ENCODE data around the gene WDFY3. TPM values are rescaled to one million over a fixed set of nuclear protein-coding genes. Genes with fewer than 3 reads are reported as not detected.

The WDFY3 gene
- total RNA-seq, 1 donor, result 91.9 TPM

GRCh38 chr4:84730375-84730774, 236.1 kb downstream of the WDFY3 start:
- DNase-seq (ENCODE audit: insufficient read length, low spot score, missing footprints), result no peak
- H3K4me1 ChIP-seq (ENCODE audit: insufficient read depth, low read length), result peaks cover 7% of the 10 kb centered on the region
- no peak overlapping the region for H3K4me3 ChIP-seq (ENCODE audit: insufficient read depth, low read length)
- H3K4me2 ChIP-seq (ENCODE audit: insufficient read depth, low read length), result no peak overlapping the region
- no peaks in the 10 kb centered on the region for H4K20me1 ChIP-seq (ENCODE audit: insufficient read depth, low read length)
- no peaks in the 10 kb centered on the region for H3K9me3 ChIP-seq (ENCODE audit: low read depth, low read length)
- no peak for TF ChIP-seq CTCF (IDR thresholded peaks at IDR 0.05; ENCODE audit: extremely low read depth, low read depth, low read length)
- H3K36me3 ChIP-seq (ENCODE audit: insufficient read depth, low read length), result peaks cover 28% of the 10 kb centered on the region
- no peak overlapping the region for H2AFZ ChIP-seq (ENCODE audit: low read length)
- no peak overlapping the region for H3K27ac ChIP-seq (ENCODE audit: low read depth, low read length)
- no peaks in the 10 kb centered on the region for H3K79me2 ChIP-seq (ENCODE audit: insufficient read depth, low read length)
- no peaks in the 10 kb centered on the region for H3K27me3 ChIP-seq (ENCODE audit: insufficient read depth, low read length)

- no peak for DNase-seq (ENCODE audit: insufficient read length, low spot score, missing footprints)
- H3K4me3 ChIP-seq (ENCODE audit: insufficient read depth, low read length), result no peak overlapping the region
- H4K20me1 ChIP-seq (ENCODE audit: insufficient read depth, low read length), result no peaks in the 10 kb centered on the region
Measured at GRCh38 chr4:84727491-84727890, 239.0 kb downstream of the WDFY3 start.

GRCh38 chr4:84726356-84726755, 240.1 kb downstream of the WDFY3 start:
- Histone ChIP-seq H3K36me3 (ENCODE audit: insufficient read depth, low read length) (peaks cover 3% of the 10 kb centered on the region), H3K27ac (ENCODE audit: low read depth, low read length) (no peak overlapping the region), H3K9me3 (ENCODE audit: low read depth, low read length) (no peaks in the 10 kb centered on the region), H3K4me1 (ENCODE audit: insufficient read depth, low read length) (peaks cover 7% of the 10 kb centered on the region), H3K79me2 (ENCODE audit: insufficient read depth, low read length) (no peaks in the 10 kb centered on the region), H2AFZ (ENCODE audit: low read length) (no peak overlapping the region), H3K4me2 (ENCODE audit: insufficient read depth, low read length) (peak overlapping the region; percentile 2), H3K27me3 (ENCODE audit: insufficient read depth, low read length) (no peaks in the 10 kb centered on the region), H4K20me1 (ENCODE audit: insufficient read depth, low read length) (no peaks in the 10 kb centered on the region), H3K4me3 (ENCODE audit: insufficient read depth, low read length) (no peak overlapping the region)
- no peak for TF ChIP-seq CTCF (IDR thresholded peaks at IDR 0.05; ENCODE audit: extremely low read depth, low read depth, low read length)
- DNase-seq (ENCODE audit: insufficient read length, low spot score, missing footprints), result peak; percentile 58

More at GRCh38 chr4:84727491-84727890, 239.0 kb downstream of the WDFY3 start:
- Histone ChIP-seq H2AFZ (ENCODE audit: low read length) (no peak overlapping the region), H3K9me3 (ENCODE audit: low read depth, low read length) (no peaks in the 10 kb centered on the region), H3K36me3 (ENCODE audit: insufficient read depth, low read length) (peaks cover 10% of the 10 kb centered on the region), H3K27ac (ENCODE audit: low read depth, low read length) (no peak overlapping the region), H3K4me2 (ENCODE audit: insufficient read depth, low read length) (no peak overlapping the region), H3K27me3 (ENCODE audit: insufficient read depth, low read length) (no peaks in the 10 kb centered on the region), H3K4me1 (ENCODE audit: insufficient read depth, low read length) (peaks cover 7% of the 10 kb centered on the region), H3K79me2 (ENCODE audit: insufficient read depth, low read length) (no peaks in the 10 kb centered on the region)
- TF ChIP-seq CTCF (IDR thresholded peaks at IDR 0.05; ENCODE audit: extremely low read depth, low read depth, low read length), result no peak

GRCh38 chr4:84722720-84723119, 243.8 kb downstream of the WDFY3 start:
- H3K9me3 ChIP-seq (ENCODE audit: low read depth, low read length), result no peaks in the 10 kb centered on the region

More at GRCh38 chr4:84722720-84723119, 243.8 kb downstream of the WDFY3 start:
- Histone ChIP-seq H2AFZ (ENCODE audit: low read length) (no peak overlapping the region), H3K27me3 (ENCODE audit: insufficient read depth, low read length) (no peaks in the 10 kb centered on the region), H3K4me1 (ENCODE audit: insufficient read depth, low read length) (peaks cover 7% of the 10 kb centered on the region), H3K27ac (ENCODE audit: low read depth, low read length) (no peak overlapping the region), H3K4me2 (ENCODE audit: insufficient read depth, low read length) (no peak overlapping the region), H3K36me3 (ENCODE audit: insufficient read depth, low read length) (peaks cover 23% of the 10 kb centered on the region), H4K20me1 (ENCODE audit: insufficient read depth, low read length) (no peaks in the 10 kb centered on the region), H3K4me3 (ENCODE audit: insufficient read depth, low read length) (no peak overlapping the region), H3K79me2 (ENCODE audit: insufficient read depth, low read length) (no peaks in the 10 kb centered on the region)
- DNase-seq (ENCODE audit: insufficient read length, low spot score, missing footprints), result no peak
- no peak for TF ChIP-seq CTCF (IDR thresholded peaks at IDR 0.05; ENCODE audit: extremely low read depth, low read depth, low read length)

All from osteoblast (primary cell).